H1 (cell line): ENCODE measurements around the gene CDON. TPM values are rescaled to one million over a fixed set of nuclear protein-coding genes. Genes with fewer than 3 reads are reported as not detected.

Experiments used
- CTCF ChIA-PET: fragments of 300-600 bp; sonication (Branson Sonifier 250); formaldehyde crosslinking; loops from one replicate; lab custom pipeline; 2021; ENCODE audit not compliant: partially characterized antibody; lab: Charles Lee
- POLR2A ChIA-PET: fragments of 300-600 bp; sonication (Branson Sonifier 250); formaldehyde crosslinking; loops from one replicate; lab custom pipeline; 2021; ENCODE audit warnings: inconsistent platforms; ENCODE audit not compliant: partially characterized antibody; lab: Charles Lee
- DNase-seq, 2 experiments: peaks; one replicate each; pipeline versions ENCODE4 v3.0.0 to v3.0.0-alpha.2; 2010 to 2022; ENCODE audit warnings: low spot score in 2 of 2, low read depth in 1 of 2, mixed read lengths in 1 of 2
- FAIRE-seq: peaks from 2 replicates; lab custom pipeline; 2011; peaks lifted over from hg19 to GRCh38; lab: Jason Lieb, UNC
- H2AFZ ChIP-seq: 2 replicates; pipeline ENCODE4 v1.8.1; 2012; ENCODE audit warnings: low read length, inconsistent platforms
- H2AK5ac ChIP-seq: 2 replicates; pipeline ENCODE4 v1.6.1; 2013; ENCODE audit warnings: low read depth, low read length
- H2BK120ac ChIP-seq: replicated peaks from 2 replicates; pipeline ENCODE3; 2013; ENCODE audit warnings: low read depth, low read length, inconsistent platforms
- H2BK12ac ChIP-seq: 2 replicates; pipeline ENCODE4 v1.6.1; 2013; ENCODE audit warnings: low read depth, low read length
- H2BK15ac ChIP-seq: 2 replicates; pipeline ENCODE4 v1.6.1; 2013; ENCODE audit warnings: low read length
- H2BK20ac ChIP-seq: 2 replicates; pipeline ENCODE4 v1.6.1; 2013; ENCODE audit warnings: low read length
- H2BK5ac ChIP-seq: 2 replicates; pipeline ENCODE4 v1.6.1; 2013; ENCODE audit warnings: low read depth, low read length
- H3K14ac ChIP-seq: 2 replicates; pipeline ENCODE4 v1.6.1; 2013; ENCODE audit warnings: inconsistent platforms; ENCODE audit not compliant: insufficient read length
- H3K18ac ChIP-seq: 2 replicates; pipeline ENCODE4 v1.6.1; 2013; ENCODE audit warnings: low read length; ENCODE audit errors: extremely low read depth
- H3K23ac ChIP-seq: 2 replicates; pipeline ENCODE4 v1.6.1; 2013; ENCODE audit warnings: inconsistent platforms; ENCODE audit not compliant: insufficient read length
- H3K23me2 ChIP-seq: 2 replicates; pipeline ENCODE4 v1.6.1; 2013; ENCODE audit warnings: low read depth, low read length
- H3K27ac ChIP-seq: 2 replicates; pipeline ENCODE4 v1.6.1; 2011; ENCODE audit warnings: low read depth, low read length, inconsistent platforms
- H3K27me3 ChIP-seq, 4 experiments: replicated peaks in 1 of 4; 1 replicate in 1 of 4; 2 replicates in 3 of 4; pipeline versions ENCODE4 v1.6.1 to v1.8.1; 2011 to 2013; ENCODE audit warnings: low read length in 3 of 4, mild to moderate bottlenecking in 3 of 4, inconsistent platforms in 2 of 4, mixed read lengths in 2 of 4, moderate library complexity in 1 of 4; ENCODE audit not compliant: control insufficient read depth in 3 of 4, insufficient read depth in 3 of 4; ENCODE audit errors: extremely low read depth in 1 of 4
- H3K36me3 ChIP-seq, 4 experiments: 2 replicates each; pipeline versions ENCODE4 v1.6.1 to v1.8.1; 2011 to 2013; ENCODE audit warnings: mild to moderate bottlenecking in 4 of 4, low read length in 3 of 4, moderate library complexity in 2 of 4, control low read depth in 1 of 4, inconsistent platforms in 1 of 4; ENCODE audit not compliant: insufficient read depth in 4 of 4, control insufficient read depth in 2 of 4
- H3K4ac ChIP-seq: replicated peaks from 2 replicates; pipeline ENCODE3; 2013; ENCODE audit warnings: low read length, low read depth, mixed read lengths, inconsistent platforms; ENCODE audit not compliant: insufficient read length
- H3K4me1 ChIP-seq, 4 experiments: replicated peaks in 1 of 4; 1 replicate in 1 of 4; 2 replicates in 3 of 4; pipeline versions ENCODE4 v1.6.1 to v1.8.1; 2011 to 2013; ENCODE audit warnings: low read length in 3 of 4, inconsistent platforms in 2 of 4, mixed read lengths in 1 of 4; ENCODE audit not compliant: insufficient read depth in 4 of 4, control insufficient read depth in 3 of 4
- H3K4me2 ChIP-seq, 2 experiments: 2 replicates each; pipeline versions ENCODE4 v1.6.1 to v1.8.1; 2011 to 2013; ENCODE audit warnings: low read depth in 2 of 2, low read length in 2 of 2, control low read depth in 1 of 2, inconsistent platforms in 1 of 2, mild to moderate bottlenecking in 1 of 2; ENCODE audit not compliant: insufficient read depth in 1 of 2
- H3K4me3 ChIP-seq, 4 experiments: fragments of 200-600, 300-600 bp in 1 of 4; sonication (generic), shearing (Covaris generic), sonication (Bioruptor Twin) in 1 of 4; 2 replicates each; pipeline versions ENCODE4 v1.5.1 to v1.8.1; 2011 to 2016; ENCODE audit warnings: low read length in 4 of 4, low read depth in 3 of 4, control low read depth in 2 of 4, inconsistent platforms in 2 of 4, mild to moderate bottlenecking in 2 of 4, mixed read lengths in 1 of 4, moderate library complexity in 1 of 4; ENCODE audit not compliant: insufficient read depth in 2 of 4; ENCODE audit errors: extremely low read depth in 1 of 4
- H3K56ac ChIP-seq: replicated peaks from 2 replicates; pipeline ENCODE3; 2013; ENCODE audit warnings: low read depth, mild to moderate bottlenecking, mixed read lengths, low read length, inconsistent platforms; ENCODE audit not compliant: insufficient read length
- H3K79me1 ChIP-seq: 2 replicates; pipeline ENCODE4 v1.6.1; 2013; ENCODE audit warnings: low read depth, low read length, control low read depth
- H3K79me2 ChIP-seq, 2 experiments: 2 replicates each; pipeline versions ENCODE4 v1.6.1 to v1.8.1; 2012 to 2013; ENCODE audit warnings: low read length in 2 of 2, mild to moderate bottlenecking in 2 of 2, inconsistent platforms in 1 of 2; ENCODE audit not compliant: insufficient read depth in 2 of 2, control insufficient read depth in 1 of 2
- H3K9ac ChIP-seq, 4 experiments: replicated peaks in 1 of 4; 1 replicate in 1 of 4; 2 replicates in 3 of 4; pipeline versions ENCODE4 v1.6.1 to v1.8.1; 2011 to 2013; ENCODE audit warnings: low read depth in 3 of 4, low read length in 3 of 4, control low read depth in 2 of 4, mild to moderate bottlenecking in 2 of 4, moderate library complexity in 2 of 4, inconsistent platforms in 1 of 4; ENCODE audit errors: extremely low read depth in 1 of 4
- H3K9me3 ChIP-seq, 2 experiments: 2 replicates each; pipeline versions ENCODE4 v1.6.1 to v1.8.1; 2012 to 2013; ENCODE audit warnings: mild to moderate bottlenecking in 2 of 2, moderate library complexity in 2 of 2, control low read depth in 1 of 2, inconsistent platforms in 1 of 2, low read depth in 1 of 2, low read length in 1 of 2, mixed read lengths in 1 of 2; ENCODE audit not compliant: insufficient read depth in 2 of 2
- H4K20me1 ChIP-seq, 2 experiments: replicated peaks in 1 of 2; 2 replicates each; pipeline versions ENCODE3 to v1.8.1; 2011 to 2013; ENCODE audit warnings: inconsistent platforms in 2 of 2, low read length in 2 of 2, mild to moderate bottlenecking in 1 of 2; ENCODE audit not compliant: insufficient read depth in 2 of 2, control insufficient read depth in 1 of 2
- H4K5ac ChIP-seq: 2 replicates; pipeline ENCODE4 v1.6.1; 2013; ENCODE audit warnings: low read length, low read depth, mixed read lengths, inconsistent platforms; ENCODE audit not compliant: insufficient read length
- H4K8ac ChIP-seq: 2 replicates; pipeline ENCODE4 v1.8.0; 2013; ENCODE audit warnings: mild to moderate bottlenecking, moderate library complexity, low read length, inconsistent platforms; ENCODE audit not compliant: insufficient read depth; ENCODE audit errors: extremely low read depth
- H4K91ac ChIP-seq: replicated peaks from 2 replicates; pipeline ENCODE3; 2013; ENCODE audit warnings: low read length, mixed read lengths, inconsistent platforms; ENCODE audit not compliant: insufficient read length
- EP300 ChIP-seq, 2 experiments: IDR thresholded peaks; 1 replicate in 1 of 2; 2 replicates in 1 of 2; pipeline ENCODE4 v1.6.1; 2011 to 2012; ENCODE audit warnings: low read depth in 2 of 2, low read length in 2 of 2, mild to moderate bottlenecking in 2 of 2, borderline replicate concordance in 1 of 2, inconsistent platforms in 1 of 2, moderate library complexity in 1 of 2
- HDAC2 ChIP-seq, 2 experiments: fragments of 300-600 bp in 1 of 2; sonication (generic) in 1 of 2; IDR thresholded peaks; 2 replicates each; pipeline ENCODE4 v1.6.1; 2011 to 2012; ENCODE audit warnings: low read depth in 2 of 2, low read length in 2 of 2, mild to moderate bottlenecking in 2 of 2, moderate library complexity in 2 of 2, borderline replicate concordance in 1 of 2, inconsistent platforms in 1 of 2
- KDM1A ChIP-seq: fragments of 200-600, 300-600 bp; sonication (generic); IDR thresholded peaks from 2 replicates; pipeline ENCODE4 v1.7.1; 2016; ENCODE audit warnings: mild to moderate bottlenecking, low read length, borderline replicate concordance
- KDM4A ChIP-seq: IDR thresholded peaks from one replicate; pipeline ENCODE4 v1.7.1; 2012; ENCODE audit warnings: low read depth, mild to moderate bottlenecking, moderate library complexity, low read length, inconsistent platforms; ENCODE audit not compliant: severe bottlenecking
- RAD21 ChIP-seq, 2 experiments: IDR thresholded peaks in 1 of 2; conservative IDR thresholded peaks in 1 of 2; 2 replicates each; pipeline ENCODE4 v1.6.1; 2011; ENCODE audit warnings: low read depth in 2 of 2, low read length in 2 of 2, improper control_type of control experiment in 1 of 2, inconsistent platforms in 1 of 2, mild to moderate bottlenecking in 1 of 2, moderate library complexity in 1 of 2
- SP4 ChIP-seq: IDR thresholded peaks from 2 replicates; pipeline ENCODE4 v1.6.1; 2012; ENCODE audit warnings: low read length, inconsistent platforms
- TCF12 ChIP-seq: IDR thresholded peaks from 2 replicates; pipeline ENCODE4 v1.6.1; 2011; ENCODE audit warnings: low read depth, mild to moderate bottlenecking, low read length
- WGBS, 2 experiments: shearing (Covaris generic) in 1 of 2; methylation state at CpG; one replicate each; pipeline versions ENCODE4 v1.1.6 to v1.1.7; 2013 to 2015; ENCODE audit warnings: low lambda C conversion rate in 2 of 2, mixed read lengths in 2 of 2, inconsistent platforms in 1 of 2, low coverage in 1 of 2, missing lambda C conversion rate in 1 of 2; ENCODE audit not compliant: insufficient replicate concordance in 2 of 2, insufficient coverage in 1 of 2, insufficient read length in 1 of 2; ENCODE audit errors: extremely low coverage in 1 of 2, missing lambda C conversion rate in 1 of 2; 5-methylcytosine and 5-hydroxymethylcytosine counted together
- polyA plus RNA-seq, 7 experiments: library from polyadenylated mRNA; depleted of rRNA in 3 of 7; stranded (reverse) in 5 of 7; unstranded in 2 of 7; fragments of >200 nt in 5 of 7; fragments of 200-250 nt in 2 of 7; gene quantifications; 1 replicate in 5 of 7; 2 replicates in 1 of 7; 4 replicates in 1 of 7; pipeline versions ENCODE4 v1.2.1 to v1.2.3, GENCODE V29; 2011 to 2013; ENCODE audit warnings: missing spikeins in 2 of 7, mixed read lengths in 2 of 7
- total RNA-seq: library from RNA; stranded (reverse); fragmentation: NEBNext Ultra II Directional; extraction: Animal tissue kit (Norgen Biotek cat#: 25700); gene quantifications from 2 replicates; pipeline ENCODE4 v1.2.1, GENCODE V29; 2021
- TF ChIP-seq, protein P1 (sequence below): IDR thresholded peaks from 2 replicates; pipeline ENCODE4 v1.6.1; 2012; ENCODE audit warnings: inconsistent platforms

The CDON gene
- total and polyA plus RNA-seq, 2 of the 8 experiments (the other 6 are each of a cell fraction or from before 2014, with no cell fraction given), result 11.0 to 32.5 TPM

DNA sequence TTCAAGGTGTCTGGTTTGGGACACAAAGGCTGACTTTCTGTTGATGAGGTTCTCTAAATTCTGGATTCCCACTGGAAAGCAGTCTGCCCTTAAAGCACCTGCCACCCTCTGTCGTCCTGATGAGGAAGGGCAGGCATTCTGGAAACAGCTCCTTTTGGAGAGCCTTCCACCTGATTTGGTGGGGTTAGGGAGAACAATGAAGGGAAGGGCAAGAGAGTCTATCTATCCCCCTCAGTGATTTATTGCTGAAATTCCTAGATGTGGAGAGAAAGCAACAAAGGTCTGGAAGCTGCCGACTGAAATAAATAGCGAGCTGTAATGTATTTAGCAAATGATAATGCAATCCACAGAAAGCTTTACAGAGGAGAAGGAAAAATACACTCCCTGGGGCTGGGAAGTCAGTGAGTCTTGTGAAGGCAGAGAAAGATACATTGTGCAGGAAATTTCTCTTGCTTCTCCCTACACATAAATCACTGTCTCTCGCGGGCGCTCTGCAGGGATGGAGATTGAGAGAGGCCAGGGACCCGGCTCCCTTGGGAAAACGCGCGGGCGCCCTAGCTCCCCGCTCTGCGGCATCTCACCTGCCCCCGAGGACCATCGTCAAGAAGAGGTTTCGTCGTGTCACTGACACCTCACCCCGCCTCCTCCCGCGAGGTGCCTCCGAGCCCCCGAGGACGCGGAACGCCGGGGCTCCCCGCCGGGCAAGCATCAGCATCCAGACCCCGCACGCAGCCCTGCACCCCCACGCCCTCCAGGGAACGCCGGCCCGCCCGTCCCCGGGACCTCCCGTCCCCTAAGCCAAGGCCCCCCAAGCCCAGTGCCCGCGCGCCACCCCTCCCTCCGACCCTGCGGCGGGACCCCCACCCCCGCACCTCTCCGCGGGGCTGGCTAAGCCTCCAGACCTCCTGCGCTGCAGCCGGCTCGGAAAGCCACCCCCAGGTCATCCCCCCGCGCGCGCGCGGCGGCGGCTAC is 673 bp downstream of the CDON start:
- no peak overlapping the region for H2BK120ac ChIP-seq
- H2BK15ac ChIP-seq, result no peak overlapping the region
- H3K4me3 ChIP-seq, result peak overlapping the region; percentile 46 to 85 (median 76)
- no peaks in the 10 kb centered on the region for H3K36me3 ChIP-seq
- no peak overlapping the region for H3K4ac ChIP-seq
- ChIA-PET POLR2A (interaction anchor here (0.6 to 1.5 kb wide), 11 partner anchors 11 to 437 kb away, joined by 3 to 8 read pairs (median 3); partner anchors contain the start of gene CHEK1), CTCF (interaction anchor here (0.5 to 4.1 kb wide), 45 partner anchors 8 to 552 kb away, joined by 3 to 32 read pairs (median 5); partner anchors contain the start of genes PUS3 and VSIG10L2)
- H3K27ac ChIP-seq, result no peak overlapping the region
- peak overlapping the region; percentile 61 to 93 for H3K4me2 ChIP-seq
- H2BK5ac ChIP-seq, result no peak overlapping the region
- H3K23me2 ChIP-seq, result peaks cover 8% of the 10 kb centered on the region
- H4K8ac ChIP-seq, result no peak overlapping the region
- H2AK5ac ChIP-seq, result no peak overlapping the region
- no peak overlapping the region for H4K91ac ChIP-seq
- H4K20me1 ChIP-seq, result peaks cover 0 to 2% of the 10 kb centered on the region in 2 experiments
- FAIRE-seq (peak; percentile 98), DNase-seq (peak in 1 of 2 experiments; percentile 74)
- no peak overlapping the region for H3K23ac ChIP-seq
- H3K4me1 ChIP-seq, result peaks cover 0 to 9% (median 1%) of the 10 kb centered on the region in 4 experiments; a peak in 4 of 7 replicates
- H2BK20ac ChIP-seq, result no peak overlapping the region
- no peak overlapping the region for H4K5ac ChIP-seq
- no peak overlapping the region for H3K14ac ChIP-seq
- H3K9me3 ChIP-seq, result no peaks in the 10 kb centered on the region
- peaks cover 0 to 20% of the 10 kb centered on the region in 2 experiments; a peak in 2 of 4 replicates for H3K79me2 ChIP-seq
- peak overlapping the region in 2 of 4 experiments; percentile 24 to 80; a peak in 4 of 7 replicates for H3K9ac ChIP-seq
- no peak overlapping the region for H3K18ac ChIP-seq
- H3K27me3 ChIP-seq, result no peaks in the 10 kb centered on the region; a peak in 1 of 7 replicates
- H3K56ac ChIP-seq, result no peak overlapping the region
- H2BK12ac ChIP-seq, result no peak overlapping the region
- H2AFZ ChIP-seq, result no peak overlapping the region
- 4% methylated on average over 17 of the region's 57 CpGs; no CpG with 5 or more reads in 1 of the 2 experiments for WGBS, 2 experiments
- no peaks in the 10 kb centered on the region for H3K79me1 ChIP-seq
- TF ChIP-seq SP4 (no peak), KDM1A (no peak), KDM4A (peak; percentile 31), EP300 (IDR thresholded peaks at IDR 0.05; ENCODE audit: borderline replicate concordance in 1 of 2, low read depth in 2 of 2, low read length in 2 of 2) (no peak), TCF12 (no peak), HDAC2 (IDR thresholded peaks at IDR 0.05; ENCODE audit: borderline replicate concordance in 1 of 2, low read depth in 2 of 2, low read length in 2 of 2) (0 out of 4 replicates have a peak, but pooled peaks of 1 of the 2 experiments have one; percentile 31), RAD21 (IDR thresholded peaks at IDR 0.05 in 1 of 2, conservative IDR thresholded peaks at IDR 0.05 in 1 of 2; ENCODE audit: low read depth in 2 of 2, low read length in 2 of 2) (peak; percentile 76 to 85)
- TF ChIP-seq, protein P1, sequence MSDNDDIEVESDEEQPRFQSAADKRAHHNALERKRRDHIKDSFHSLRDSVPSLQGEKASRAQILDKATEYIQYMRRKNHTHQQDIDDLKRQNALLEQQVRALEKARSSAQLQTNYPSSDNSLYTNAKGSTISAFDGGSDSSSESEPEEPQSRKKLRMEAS, result 0 out of 2 replicates have a peak, but pooled peaks have one; percentile 34
